GM12878 (cell line): ENCODE data around the gene SLC6A8. TPM values are rescaled to one million over a fixed set of nuclear protein-coding genes. Genes with fewer than 3 reads are reported as not detected.

Experiments used
- ATAC-seq: fragments of 200-7000 bp; cut with Tn5 transposase; 3 replicates; pipeline ENCODE4 v1.9.1; 2020; ENCODE audit warnings: mild to moderate bottlenecking, moderate library complexity
- BruUV-seq: library from RNA; stranded (reverse); fragments of 400-500 nt; replicated peaks from 2 replicates; lab custom pipeline; 2021; lab: Mats Ljungman, UMichigan
- CTCF ChIA-PET: fragments of 300-600 bp; sonication (Branson Sonifier 250); formaldehyde crosslinking; extraction: SDS; loops from one replicate; lab custom pipeline; 2021; ENCODE audit warnings: inconsistent platforms; lab: Yijun Ruan, JAX
- POLR2A ChIA-PET: fragments of 350-600 bp; formaldehyde crosslinking; extraction: SDS; loops from one replicate; lab custom pipeline; 2021; ENCODE audit warnings: inconsistent platforms; lab: Charles Lee
- RAD21 ChIA-PET: fragments of 300-600 bp; sonication (Branson Sonifier 250); formaldehyde crosslinking; loops from one replicate; lab custom pipeline; 2023; ENCODE audit warnings: antibody characterized with exemption; ENCODE audit not compliant: unreplicated experiment; lab: Charles Lee
- SMC1A ChIA-PET: fragments of 300-600 bp; sonication (Branson Sonifier 250); formaldehyde crosslinking; loops from one replicate; lab custom pipeline; 2023; ENCODE audit not compliant: unreplicated experiment, uncharacterized antibody; lab: Charles Lee
- DNase-seq: peaks from one replicate; pipeline ENCODE4 v3.0.0-alpha.2; 2011; ENCODE audit warnings: low read depth, low spot score
- FAIRE-seq: peaks from 3 replicates; lab custom pipeline; 2011; peaks lifted over from hg19 to GRCh38; lab: Jason Lieb, UNC
- H2AFZ ChIP-seq: 2 replicates; pipeline ENCODE4 v1.6.0; 2011; ENCODE audit warnings: low read depth, low read length, control low read depth; ENCODE audit not compliant: control insufficient read depth
- H3K27ac ChIP-seq: 2 replicates; pipeline ENCODE4 v1.5.1; 2011; ENCODE audit warnings: control low read depth; ENCODE audit not compliant: control insufficient read depth, insufficient read depth
- H3K27me3 ChIP-seq, 2 experiments: replicated peaks in 1 of 2; 2 replicates each; pipeline versions ENCODE4 v1.6.0 to v1.6.1; 2011; ENCODE audit warnings: low read length in 1 of 2; ENCODE audit not compliant: control insufficient read depth in 2 of 2, insufficient read depth in 2 of 2
- H3K36me3 ChIP-seq, 2 experiments: 2 replicates each; pipeline ENCODE4 v1.5.1; 2011; ENCODE audit warnings: low read length in 1 of 2; ENCODE audit not compliant: control insufficient read depth in 2 of 2, insufficient read depth in 2 of 2
- H3K4me1 ChIP-seq: 2 replicates; pipeline ENCODE4 v1.6.1; 2011; ENCODE audit warnings: mild to moderate bottlenecking, low read length, moderate library complexity, mixed read lengths; ENCODE audit not compliant: control insufficient read depth, insufficient read depth
- H3K4me2 ChIP-seq: 2 replicates; pipeline ENCODE4 v1.6.0; 2011; ENCODE audit warnings: control low read depth; ENCODE audit not compliant: control insufficient read depth, insufficient read depth
- H3K4me3 ChIP-seq: fragments of 200-600 bp; sonication (generic); 2 replicates; pipeline ENCODE4 v1.5.1; 2016
- H3K79me2 ChIP-seq: 2 replicates; pipeline ENCODE4 v1.6.0; 2011; ENCODE audit warnings: low read length; ENCODE audit not compliant: control insufficient read depth, insufficient read depth
- H3K9ac ChIP-seq: 2 replicates; pipeline ENCODE4 v1.8.0; 2011; ENCODE audit warnings: low read length, control low read depth, mixed read lengths; ENCODE audit not compliant: control insufficient read depth, insufficient read depth
- H3K9me3 ChIP-seq: replicated peaks from 3 replicates; pipeline ENCODE4 v1.5.1; 2011; ENCODE audit warnings: mild to moderate bottlenecking, low read length; ENCODE audit not compliant: control insufficient read depth, insufficient read depth
- H4K20me1 ChIP-seq: 2 replicates; pipeline ENCODE4 v1.6.0; 2011; ENCODE audit not compliant: control insufficient read depth, insufficient read depth
- BHLHE40 ChIP-seq, 2 experiments: fragments of 450-650 bp in 1 of 2; IDR thresholded peaks; 2 replicates each; pipeline ENCODE4 v1.6.1; 2011 to 2017; ENCODE audit warnings: low read depth in 2 of 2, borderline replicate concordance in 1 of 2, improper control_type of control experiment in 1 of 2, low read length in 1 of 2, mild to moderate bottlenecking in 1 of 2
- CTCF ChIP-seq, 3 experiments: IDR thresholded peaks in 2 of 3; conservative IDR thresholded peaks in 1 of 3; 2 replicates each; pipeline ENCODE4 v1.5.1; 2011; ENCODE audit warnings: low read depth in 3 of 3, low read length in 3 of 3, mild to moderate bottlenecking in 3 of 3, control low read depth in 2 of 3, moderate library complexity in 2 of 3, inconsistent platforms in 1 of 3, mixed read lengths in 1 of 3; ENCODE audit not compliant: control insufficient read depth in 2 of 3, insufficient read depth in 1 of 3; ENCODE audit errors: extremely low read depth in 1 of 3
- RAD21 ChIP-seq: IDR thresholded peaks from 2 replicates; pipeline ENCODE4 v1.6.1; 2011; ENCODE audit warnings: mild to moderate bottlenecking, low read depth, low read length, moderate library complexity; ENCODE audit not compliant: insufficient read depth
- RBBP5 ChIP-seq: fragments of 200-600 bp; sonication (generic); conservative IDR thresholded peaks from 2 replicates; pipeline ENCODE4 v1.6.1; 2016
- SMC3 ChIP-seq: IDR thresholded peaks from 2 replicates; pipeline ENCODE4 v1.6.1; 2011; ENCODE audit warnings: low read length, improper control_type of control experiment, borderline replicate concordance
- YY1 ChIP-seq: IDR thresholded peaks from 2 replicates; pipeline ENCODE4 v1.6.1; 2011; ENCODE audit warnings: low read depth, mild to moderate bottlenecking, low read length
- ZBTB4 ChIP-seq: fragments of 450-650 bp; formaldehyde crosslinking; IDR thresholded peaks from 2 replicates; pipeline ENCODE4 v1.4.0; 2022; ENCODE audit warnings: mild to moderate bottlenecking, moderate library complexity
- WGBS: methylation state at CpG from one replicate; pipeline ENCODE4 v1.1.6; 2016; ENCODE audit warnings: low lambda C conversion rate; ENCODE audit not compliant: insufficient replicate concordance, insufficient coverage; ENCODE audit errors: missing lambda C conversion rate; 5-methylcytosine and 5-hydroxymethylcytosine counted together
- in situ Hi-C: fragments of 300-500 bp; cut with MboI; formaldehyde crosslinking; loops from 9 replicates; pipeline ENCODE4 v1.14.3; 2018; ENCODE audit warnings: mixed read lengths
- intact Hi-C: fragments of 100-400 bp; cut with micrococcal nuclease; formaldehyde crosslinking; loops from one replicate; pipeline ENCODE4 v1.14.2; 2022; ENCODE audit not compliant: unreplicated experiment
- polyA plus RNA-seq, 11 experiments: library from polyadenylated mRNA; depleted of rRNA in 4 of 11; unstranded in 6 of 11; stranded (reverse) in 5 of 11; fragments of >200 nt; fragmentation: Nextera tagmentation in 4 of 11; fragmentation: Illumina TruSeq in 1 of 11; extraction: Ambion mirVana in 4 of 11; extraction: Trizol in 1 of 11; gene quantifications; 1 replicate in 1 of 11; 2 replicates in 10 of 11; pipeline versions ENCODE4 v1.2.1 to v1.2.3, GENCODE V29; 2011 to 2016; ENCODE audit warnings: inconsistent platforms in 2 of 11, missing spikeins in 2 of 11, low read depth in 1 of 11
- total RNA-seq, 4 experiments: library from RNA; depleted of rRNA in 3 of 4; stranded (reverse); fragments of >200 nt in 3 of 4; fragmentation: Illumina TruSeq in 1 of 4; extraction: Trizol in 1 of 4; gene quantifications; 2 replicates each; pipeline versions ENCODE4 v1.2.1 to v1.2.3, GENCODE V29; 2013 to 2021
- TF ChIP-seq, protein P1 (sequence below): IDR thresholded peaks from 2 replicates; pipeline ENCODE4 v1.6.1; 2012; ENCODE audit warnings: mild to moderate bottlenecking, low read depth, low read length
- TF ChIP-seq, protein P2 (sequence below): IDR thresholded peaks from 2 replicates; pipeline ENCODE4 v1.6.1; 2011; ENCODE audit warnings: borderline replicate concordance, low read depth, mild to moderate bottlenecking, moderate library complexity, mixed read lengths, low read length; ENCODE audit not compliant: insufficient read depth; ENCODE audit errors: extremely low read length
- TF ChIP-seq, protein P3 (sequence below): fragments of 450-650 bp; IDR thresholded peaks from 2 replicates; pipeline ENCODE4 v1.6.1; 2014; ENCODE audit warnings: mild to moderate bottlenecking

SLC6A8 gene
- total and polyA plus RNA-seq, 10 of the 15 experiments (the other 5 are each of a cell fraction or from before 2014, with no cell fraction given), result 0.01 to 0.72 (median 0.17) TPM; not detected in 6

DNA sequence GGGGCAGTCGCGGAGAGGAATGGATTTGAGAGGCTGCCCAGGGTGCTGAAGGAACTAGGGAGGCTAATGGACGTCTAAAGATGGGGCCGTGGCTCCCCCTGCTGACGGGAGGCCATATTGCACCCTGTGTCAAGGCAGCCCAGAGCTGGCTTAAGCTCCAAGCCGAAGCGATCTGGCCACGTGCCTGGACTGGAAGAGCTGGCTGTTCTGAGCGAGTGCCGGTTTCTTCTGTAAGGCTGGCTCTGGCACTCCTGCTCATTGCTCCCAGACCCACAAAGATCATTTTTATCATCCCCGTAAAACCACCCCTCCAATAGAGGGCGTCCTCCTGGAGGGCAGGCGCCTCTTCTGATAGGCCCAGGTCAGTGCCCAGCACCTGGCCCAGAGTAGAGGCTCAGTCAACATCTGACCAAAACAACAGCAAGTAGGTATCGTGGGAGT, 19.8 kb upstream of the SLC6A8 start:
- BruUV-seq, result no TSS peak
- no peak overlapping the region for H3K4me3 ChIP-seq
- DNase-seq (peak; percentile 12), FAIRE-seq (no peak), ATAC-seq (peak; percentile 95)
- no peaks in the 10 kb centered on the region for H3K27me3 ChIP-seq
- 40% methylated on average over 14 of the region's 14 CpGs for WGBS
- POLR2A ChIA-PET, result no interaction called here
- no peak overlapping the region for H2AFZ ChIP-seq
- H3K79me2 ChIP-seq, result no peaks in the 10 kb centered on the region
- no peaks in the 10 kb centered on the region for H3K4me1 ChIP-seq
- in situ Hi-C loops (no loop called here), intact Hi-C loops (loop anchor here (1.0 to 5.0 kb wide), 4 partner anchors 56 to 709 kb away; no protein-coding TSS in a partner anchor)
- no peak overlapping the region for H3K4me2 ChIP-seq
- RAD21 ChIA-PET, result interaction anchor here (0.9 to 3.7 kb wide), 10 partner anchors 10 to 726 kb away, joined by 3 to 26 read pairs (median 5); no protein-coding TSS in a partner anchor
- H3K9me3 ChIP-seq, result no peaks in the 10 kb centered on the region; the same call in 2 of the 3 replicates
- no peak overlapping the region for H3K27ac ChIP-seq
- H4K20me1 ChIP-seq, result no peaks in the 10 kb centered on the region
- CTCF ChIA-PET, result interaction anchor here (0.6 to 4.5 kb wide), 27 partner anchors 9 to 725 kb away, joined by 3 to 28 read pairs (median 4); partner anchors contain the start of gene DUSP9
- no peaks in the 10 kb centered on the region for H3K36me3 ChIP-seq
- no peak overlapping the region for H3K9ac ChIP-seq
- SMC1A ChIA-PET, result interaction anchor here (0.9 to 1.8 kb wide), 2 partner anchors 81 to 129 kb away, joined by 3 to 9 read pairs; no protein-coding TSS in a partner anchor
- TF ChIP-seq YY1 (peak; percentile 77), RBBP5 (no peak), SMC3 (peak; percentile 54; the same call in 1 of the 2 replicates), ZBTB4 (no peak), CTCF (IDR thresholded peaks at IDR 0.05 in 2 of 3, conservative IDR thresholded peaks at IDR 0.05 in 1 of 3; ENCODE audit: control insufficient read depth in 2 of 3, extremely low read depth in 1 of 3, insufficient read depth in 1 of 3, low read depth in 3 of 3, low read length in 3 of 3) (peak; percentile 70 to 77 (median 76)), RAD21 (peak; percentile 59), BHLHE40 (IDR thresholded peaks at IDR 0.05; ENCODE audit: borderline replicate concordance in 1 of 2, low read depth in 2 of 2, low read length in 1 of 2) (peak in 1 of 2 experiments; percentile 59; a peak in 1 of 4 replicates)
- TF ChIP-seq, protein P1, sequence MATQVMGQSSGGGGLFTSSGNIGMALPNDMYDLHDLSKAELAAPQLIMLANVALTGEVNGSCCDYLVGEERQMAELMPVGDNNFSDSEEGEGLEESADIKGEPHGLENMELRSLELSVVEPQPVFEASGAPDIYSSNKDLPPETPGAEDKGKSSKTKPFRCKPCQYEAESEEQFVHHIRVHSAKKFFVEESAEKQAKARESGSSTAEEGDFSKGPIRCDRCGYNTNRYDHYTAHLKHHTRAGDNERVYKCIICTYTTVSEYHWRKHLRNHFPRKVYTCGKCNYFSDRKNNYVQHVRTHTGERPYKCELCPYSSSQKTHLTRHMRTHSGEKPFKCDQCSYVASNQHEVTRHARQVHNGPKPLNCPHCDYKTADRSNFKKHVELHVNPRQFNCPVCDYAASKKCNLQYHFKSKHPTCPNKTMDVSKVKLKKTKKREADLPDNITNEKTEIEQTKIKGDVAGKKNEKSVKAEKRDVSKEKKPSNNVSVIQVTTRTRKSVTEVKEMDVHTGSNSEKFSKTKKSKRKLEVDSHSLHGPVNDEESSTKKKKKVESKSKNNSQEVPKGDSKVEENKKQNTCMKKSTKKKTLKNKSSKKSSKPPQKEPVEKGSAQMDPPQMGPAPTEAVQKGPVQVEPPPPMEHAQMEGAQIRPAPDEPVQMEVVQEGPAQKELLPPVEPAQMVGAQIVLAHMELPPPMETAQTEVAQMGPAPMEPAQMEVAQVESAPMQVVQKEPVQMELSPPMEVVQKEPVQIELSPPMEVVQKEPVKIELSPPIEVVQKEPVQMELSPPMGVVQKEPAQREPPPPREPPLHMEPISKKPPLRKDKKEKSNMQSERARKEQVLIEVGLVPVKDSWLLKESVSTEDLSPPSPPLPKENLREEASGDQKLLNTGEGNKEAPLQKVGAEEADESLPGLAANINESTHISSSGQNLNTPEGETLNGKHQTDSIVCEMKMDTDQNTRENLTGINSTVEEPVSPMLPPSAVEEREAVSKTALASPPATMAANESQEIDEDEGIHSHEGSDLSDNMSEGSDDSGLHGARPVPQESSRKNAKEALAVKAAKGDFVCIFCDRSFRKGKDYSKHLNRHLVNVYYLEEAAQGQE, result peak; percentile 26; the same call in 1 of the 2 replicates
- TF ChIP-seq, protein P2, sequence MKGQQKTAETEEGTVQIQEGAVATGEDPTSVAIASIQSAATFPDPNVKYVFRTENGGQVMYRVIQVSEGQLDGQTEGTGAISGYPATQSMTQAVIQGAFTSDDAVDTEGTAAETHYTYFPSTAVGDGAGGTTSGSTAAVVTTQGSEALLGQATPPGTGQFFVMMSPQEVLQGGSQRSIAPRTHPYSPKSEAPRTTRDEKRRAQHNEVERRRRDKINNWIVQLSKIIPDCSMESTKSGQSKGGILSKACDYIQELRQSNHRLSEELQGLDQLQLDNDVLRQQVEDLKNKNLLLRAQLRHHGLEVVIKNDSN, result peak; percentile 43
- TF ChIP-seq, protein P3, sequence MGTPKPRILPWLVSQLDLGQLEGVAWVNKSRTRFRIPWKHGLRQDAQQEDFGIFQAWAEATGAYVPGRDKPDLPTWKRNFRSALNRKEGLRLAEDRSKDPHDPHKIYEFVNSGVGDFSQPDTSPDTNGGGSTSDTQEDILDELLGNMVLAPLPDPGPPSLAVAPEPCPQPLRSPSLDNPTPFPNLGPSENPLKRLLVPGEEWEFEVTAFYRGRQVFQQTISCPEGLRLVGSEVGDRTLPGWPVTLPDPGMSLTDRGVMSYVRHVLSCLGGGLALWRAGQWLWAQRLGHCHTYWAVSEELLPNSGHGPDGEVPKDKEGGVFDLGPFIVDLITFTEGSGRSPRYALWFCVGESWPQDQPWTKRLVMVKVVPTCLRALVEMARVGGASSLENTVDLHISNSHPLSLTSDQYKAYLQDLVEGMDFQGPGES, result no peak
